Adrenal gland (tissue), 5 donors: ENCODE data around the gene CELF3.

Experiments used
- CTCF ChIP-seq, 6 experiments: fragments of 450-650 bp in 4 of 6; fragments of 200-600 bp in 2 of 6; sonication (generic) in 1 of 6; IDR thresholded peaks; 1 replicate in 5 of 6; 2 replicates in 1 of 6; pipeline versions ENCODE4 v1.5.1 to v1.8.0; 2016 to 2021; ENCODE audit warnings: antibody characterized with exemption in 6 of 6, mild to moderate bottlenecking in 2 of 6, moderate library complexity in 1 of 6
- POLR2A ChIP-seq, 2 donors: fragments of 450-650 bp; IDR thresholded peaks; one replicate each; pipeline ENCODE4 v1.6.1; 2017; ENCODE audit warnings: antibody characterized with exemption in 2 of 2, mild to moderate bottlenecking in 2 of 2, moderate library complexity in 1 of 2
- donor health status: DM: no; HTN: no; CAD: no.

- no peak for TF ChIP-seq CTCF (IDR thresholded peaks at IDR 0.05)
- TF ChIP-seq POLR2A (IDR thresholded peaks at IDR 0.05) = no peak
These were observed 12.8 kb upstream of the CELF3 start for GRCh38 chr1:151729157-151729965.
